ENCODE results near the gene MMP10. TPM values are rescaled to one million over a fixed set of nuclear protein-coding genes. Genes with fewer than 3 reads are reported as not detected.

The MMP10 gene
- total RNA-seq, 2 donors from 2014 or later = not detected

GRCh38 chr11:102802341-102802740 is 21.9 kb upstream of the MMP10 start:
- no peak for DNase-seq (ENCODE audit: low spot score)
- Histone ChIP-seq H3K4me1 (ENCODE audit: control insufficient read depth in 1 of 2, low read depth in 2 of 2) (no peaks in the 10 kb centered on the region), H3K27me3 (replicated peaks; ENCODE audit: insufficient read depth) (no peaks in the 10 kb centered on the region), H3K36me3 (no peaks in the 10 kb centered on the region), H3K9me3 (no peaks in the 10 kb centered on the region), H3K27ac (no peak overlapping the region), H3K4me3 (no peak overlapping the region)
- no peak for TF ChIP-seq CTCF (IDR thresholded peaks at IDR 0.05)
- ATAC-seq (ENCODE audit: insufficient number of reproducible peaks, low FRiP score, low read depth) = no peak

GRCh38 chr11:102800767-102801166 is 20.3 kb upstream of the MMP10 start:
- Histone ChIP-seq H3K27ac (no peak overlapping the region), H3K4me1 (ENCODE audit: control insufficient read depth in 1 of 2, low read depth in 2 of 2) (no peaks in the 10 kb centered on the region), H3K4me3 (no peak overlapping the region), H3K9me3 (no peaks in the 10 kb centered on the region), H3K36me3 (no peaks in the 10 kb centered on the region), H3K27me3 (replicated peaks; ENCODE audit: insufficient read depth) (no peaks in the 10 kb centered on the region)
- DNase-seq (ENCODE audit: low spot score) (no peak), ATAC-seq (ENCODE audit: insufficient number of reproducible peaks, low FRiP score, low read depth) (no peak)
- no peak for TF ChIP-seq CTCF (IDR thresholded peaks at IDR 0.05)

- no peaks in the 10 kb centered on the region for H3K4me1 ChIP-seq (ENCODE audit: control insufficient read depth in 1 of 2, low read depth in 2 of 2)
- DNase-seq (ENCODE audit: low spot score) = no peak
- H3K9me3 ChIP-seq = no peaks in the 10 kb centered on the region
- H3K4me3 ChIP-seq = no peak overlapping the region
- no peaks in the 10 kb centered on the region for H3K27me3 ChIP-seq (replicated peaks; ENCODE audit: insufficient read depth)
- no peak for ATAC-seq (ENCODE audit: insufficient number of reproducible peaks, low FRiP score, low read depth)
- TF ChIP-seq CTCF (IDR thresholded peaks at IDR 0.05) = no peak
- H3K27ac ChIP-seq = no peak overlapping the region
- H3K36me3 ChIP-seq = no peaks in the 10 kb centered on the region
Measured at GRCh38 chr11:102799681-102800340, 19.4 kb upstream of the MMP10 start.

GRCh38 chr11:102798012-102798746 is 17.8 kb upstream of the MMP10 start, which contains the start of gene MMP1:
MMP1 (minus strand) TSS chr11:102798160; CDS start chr11:102798092, 68 bp downstream.
- no peaks in the 10 kb centered on the region for H3K27me3 ChIP-seq (replicated peaks; ENCODE audit: insufficient read depth)
- no peaks in the 10 kb centered on the region for H3K4me1 ChIP-seq (ENCODE audit: control insufficient read depth in 1 of 2, low read depth in 2 of 2)
- TF ChIP-seq CTCF (IDR thresholded peaks at IDR 0.05) = no peak
- no peak within 1 kb of the TSS for H3K4me3 ChIP-seq
- ATAC-seq (ENCODE audit: insufficient number of reproducible peaks, low FRiP score, low read depth) (no peak), DNase-seq (ENCODE audit: low spot score) (no peak)
- H3K36me3 ChIP-seq = no peaks in the 10 kb centered on the region
- no peaks in the 10 kb centered on the region for H3K9me3 ChIP-seq
- H3K27ac ChIP-seq = no peak within 1 kb of the TSS

- Histone ChIP-seq H3K36me3 (no peaks in the 10 kb centered on the region), H3K27me3 (replicated peaks; ENCODE audit: insufficient read depth) (no peaks in the 10 kb centered on the region), H3K27ac (no peak overlapping the region), H3K4me3 (no peak overlapping the region), H3K4me1 (ENCODE audit: control insufficient read depth in 1 of 2, low read depth in 2 of 2) (no peaks in the 10 kb centered on the region), H3K9me3 (no peaks in the 10 kb centered on the region)
- TF ChIP-seq CTCF (IDR thresholded peaks at IDR 0.05) = no peak
- ATAC-seq (ENCODE audit: insufficient number of reproducible peaks, low FRiP score, low read depth) = no peak
- DNase-seq (ENCODE audit: low spot score) = no peak
Measured at GRCh38 chr11:102794382-102794781, 14.0 kb upstream of the MMP10 start.
